Globus pallidus (tissue), 1 donor: ENCODE results near the gene EIF3K.

Experiments used
- DNase-seq: peaks from one replicate; pipeline ENCODE4 v3.0.0-alpha.2; 2015; ENCODE audit warnings: low spot score

Gene EIF3K

DNA sequence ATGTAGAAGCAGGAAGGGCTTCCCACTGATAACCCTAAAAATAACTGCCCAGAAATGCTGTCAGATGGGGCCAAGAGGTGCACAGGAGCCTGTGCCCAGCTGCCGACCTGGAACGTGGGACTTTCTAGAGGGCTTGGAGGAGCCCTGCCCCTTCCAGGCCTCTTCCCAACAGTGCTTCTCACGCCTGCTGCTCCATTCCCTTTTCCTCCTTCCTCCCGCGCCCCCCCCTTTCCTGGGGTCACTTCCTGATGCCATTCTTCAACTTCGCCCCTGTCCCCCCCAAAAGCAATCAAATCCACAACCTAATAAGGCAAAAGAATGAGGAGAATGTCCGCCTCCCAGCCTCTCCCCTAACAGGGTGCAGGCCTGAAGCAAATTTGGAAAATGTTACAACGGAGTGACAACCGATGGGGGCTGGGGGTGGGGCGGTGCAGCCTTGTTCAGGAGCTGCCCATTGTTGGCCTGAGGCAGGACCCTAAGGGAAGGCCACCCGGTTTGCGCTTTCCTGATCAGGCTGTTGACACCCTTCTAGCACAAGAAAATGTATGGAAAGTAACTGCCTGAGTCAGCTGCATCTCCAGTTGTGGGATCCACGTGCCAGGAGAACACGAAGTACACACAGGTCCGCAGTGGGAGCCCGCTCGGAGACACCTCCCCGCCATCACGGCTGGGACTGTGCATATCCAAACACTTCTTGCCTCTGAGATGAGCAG lies 47.1 kb downstream of the EIF3K start:
- DNase-seq: no peak

DNA sequence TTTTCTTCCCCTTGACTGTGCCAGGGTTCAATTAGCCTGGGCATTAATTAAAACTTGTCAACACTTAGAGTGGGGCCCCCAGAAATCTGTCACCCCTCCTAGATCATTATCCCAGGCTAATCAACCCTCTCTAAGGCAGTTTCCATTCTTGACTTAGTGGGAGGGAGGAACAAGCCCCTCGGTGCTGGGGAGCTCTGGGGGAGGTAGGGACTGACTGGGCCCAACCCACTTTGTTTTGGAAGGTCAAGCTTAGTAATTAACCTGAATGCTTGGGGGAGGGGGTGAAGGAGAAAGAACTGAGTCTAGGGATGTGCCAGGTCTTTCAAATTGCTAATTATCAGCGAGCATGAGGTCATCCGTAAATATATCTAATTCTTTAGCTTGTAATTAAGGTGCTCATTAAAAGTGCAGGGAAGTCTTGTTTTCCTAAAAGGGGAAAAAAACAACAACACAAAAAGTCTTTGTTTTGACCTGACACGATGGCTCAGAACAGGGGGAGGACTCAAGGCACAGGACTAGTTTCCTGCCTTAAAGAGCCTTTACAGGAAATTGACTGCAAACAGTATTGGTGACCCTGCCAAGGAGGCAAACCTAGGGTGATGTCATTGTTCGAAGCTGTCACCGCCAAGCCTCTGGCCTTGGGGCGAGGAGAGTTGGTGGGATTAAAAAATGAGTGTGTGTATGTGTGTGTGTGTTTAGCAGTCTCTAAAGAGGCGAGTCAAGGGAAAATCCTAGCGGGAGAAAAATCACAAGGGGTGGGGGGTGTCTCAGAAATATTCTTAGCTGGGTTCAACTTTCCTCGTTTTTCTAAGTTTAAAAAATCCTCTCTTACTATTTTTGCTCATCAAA lies 47.9 kb downstream of the EIF3K start:
- DNase-seq: no peak

DNA sequence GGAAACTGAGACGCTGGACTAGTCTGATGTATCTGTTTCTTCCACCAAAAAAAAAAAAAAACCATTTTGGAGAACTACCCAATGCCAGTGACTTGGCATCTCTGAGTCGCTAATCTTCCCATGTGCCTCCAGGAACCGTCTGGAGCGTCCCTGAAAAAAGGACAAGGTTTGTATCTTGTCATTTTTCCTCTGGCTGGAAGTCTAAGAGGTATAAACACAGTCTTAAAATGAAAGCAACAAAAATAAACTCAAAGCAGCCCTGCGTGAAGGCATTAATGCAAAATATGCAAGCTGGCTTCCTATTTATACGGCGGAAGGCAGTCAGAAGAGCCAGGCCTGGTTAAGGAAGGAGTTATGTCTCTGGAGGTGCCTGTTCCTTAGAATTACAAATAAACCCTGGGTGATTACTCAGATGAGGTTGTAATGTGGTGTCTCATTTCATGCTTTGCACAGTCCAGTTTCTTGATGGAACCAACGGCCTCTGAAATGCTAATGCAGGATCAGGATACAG lies 48.7 kb downstream of the EIF3K start:
- no peak for DNase-seq

DNA sequence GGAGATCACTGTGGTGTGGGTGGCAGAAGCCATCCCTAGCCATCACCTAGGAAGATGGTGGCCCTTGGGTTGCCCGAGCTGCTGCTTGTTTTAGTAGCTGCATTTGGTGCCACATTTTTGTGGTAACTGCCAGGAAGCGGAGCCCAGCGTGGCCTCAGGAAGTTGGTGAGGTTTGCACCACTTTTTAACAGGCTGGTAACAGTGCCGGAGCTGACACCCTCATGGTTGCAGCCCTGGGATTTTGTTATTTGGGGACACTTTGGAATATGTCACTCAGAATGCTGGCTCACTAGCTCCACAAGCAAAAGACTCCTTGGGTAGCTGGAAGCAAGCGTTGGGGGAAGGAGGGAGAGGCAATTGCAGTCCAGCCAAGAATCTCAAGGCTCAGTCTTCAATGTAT lies 50.6 kb downstream of the EIF3K start:
- no peak for DNase-seq

GRCh38 chr19:38670921-38671398 lies 52.0 kb downstream of the EIF3K start:
- no peak for DNase-seq

GRCh38 chr19:38671654-38672053 lies 52.7 kb downstream of the EIF3K start:
- no peak for DNase-seq

DNA sequence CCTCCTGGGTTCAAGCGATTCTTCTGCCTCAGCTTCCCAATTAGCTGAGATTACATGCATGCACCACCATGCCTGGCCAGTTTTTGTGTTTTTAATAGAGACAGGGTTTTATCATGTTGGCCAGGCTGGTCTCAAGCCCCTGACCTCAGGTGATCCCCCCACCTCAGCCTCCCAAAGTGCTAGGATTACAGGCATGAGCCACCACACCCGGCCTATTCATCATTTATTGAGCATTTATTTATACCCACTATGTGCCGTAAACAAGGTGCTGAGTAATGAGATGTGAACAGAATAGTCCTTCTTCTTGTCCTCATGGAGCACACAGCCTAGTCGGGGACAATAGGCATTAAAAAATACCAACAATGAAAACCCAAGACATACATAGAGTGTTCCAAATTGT lies 54.0 kb downstream of the EIF3K start:
- DNase-seq: no peak

GRCh38 chr19:38674388-38675171 lies 55.6 kb downstream of the EIF3K start:
- no peak for DNase-seq

- DNase-seq: peak; percentile 67
Observed at GRCh38 chr19:38675611-38676010, 56.6 kb downstream of the EIF3K start.

DNA sequence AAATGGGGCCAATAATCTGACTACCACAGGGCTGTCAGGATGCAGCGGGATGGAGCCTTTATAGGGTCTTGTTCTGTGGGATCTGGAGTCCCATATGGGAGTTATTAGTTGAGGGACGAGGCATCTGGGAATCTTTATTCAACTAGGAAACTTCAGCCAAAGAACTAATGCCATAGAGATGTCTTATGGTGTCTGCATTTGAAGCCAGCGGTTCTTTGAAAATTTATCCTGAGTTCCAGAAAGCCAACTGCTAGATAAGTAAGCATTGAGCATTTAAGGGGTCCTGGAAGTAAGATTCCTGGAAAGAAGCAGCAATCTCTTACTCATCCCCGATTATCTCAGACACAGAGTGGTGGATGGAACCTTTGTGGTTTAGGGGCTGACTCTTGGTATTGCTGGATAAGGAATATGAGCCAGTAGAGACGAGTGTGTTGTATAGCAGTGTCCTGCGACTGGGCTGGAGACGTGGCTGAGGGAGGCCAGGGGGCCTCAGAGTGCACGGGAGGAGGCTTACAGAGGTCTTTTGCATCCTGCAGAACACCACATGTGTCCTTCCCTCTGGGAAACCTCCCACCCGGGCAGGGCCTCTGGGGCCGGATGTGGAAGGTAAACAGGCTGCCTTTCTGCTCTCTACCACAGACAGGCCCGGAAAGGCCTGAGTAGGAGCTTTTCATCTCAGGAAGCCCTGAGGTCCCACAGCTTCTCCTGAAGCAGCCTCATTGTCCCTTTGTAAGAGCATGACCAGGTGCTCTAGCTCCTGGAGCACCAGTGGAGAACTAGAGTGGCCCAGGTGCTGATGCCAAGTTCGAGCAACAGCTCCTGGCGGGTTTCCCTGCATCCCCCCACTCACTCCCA lies 57.3 kb downstream of the EIF3K start:
- DNase-seq: no peak

GRCh38 chr19:38676878-38677646 lies 58.1 kb downstream of the EIF3K start:
- DNase-seq: no peak

DNA sequence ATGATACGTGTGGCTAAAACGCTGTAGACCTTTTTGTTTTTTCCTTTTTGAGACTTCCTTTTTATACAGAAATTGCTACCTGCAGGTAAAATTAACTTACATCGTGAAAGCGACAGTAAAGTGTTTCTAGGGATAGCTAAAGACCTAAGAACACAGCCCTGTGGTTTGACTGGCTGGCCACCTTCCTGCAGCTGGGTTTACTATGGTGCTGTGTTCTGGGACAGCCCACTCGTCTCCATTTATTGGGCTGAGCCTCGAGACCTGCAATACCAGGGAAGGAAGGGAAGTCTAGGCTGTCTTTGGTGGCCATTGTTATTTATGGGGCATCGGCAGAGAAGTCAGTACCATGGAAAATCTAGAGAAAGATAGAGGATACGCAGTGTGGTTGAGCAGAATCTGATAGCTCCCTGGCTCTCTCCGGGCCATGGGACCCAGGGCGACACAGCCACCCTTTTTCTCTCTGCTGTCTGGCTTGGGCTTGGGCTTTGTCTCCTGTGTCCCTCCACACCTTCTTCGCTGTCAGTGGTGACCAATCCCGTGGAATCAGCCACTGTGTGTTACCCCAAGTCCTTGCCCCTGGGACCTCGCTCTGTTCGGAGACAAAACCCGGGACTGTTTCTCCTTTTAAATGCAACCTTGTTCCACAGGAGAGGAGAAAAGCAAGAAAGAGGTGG lies 59.4 kb downstream of the EIF3K start:
- DNase-seq: no peak

GRCh38 chr19:38678891-38679494 lies 60.0 kb downstream of the EIF3K start:
- no peak for DNase-seq

DNA sequence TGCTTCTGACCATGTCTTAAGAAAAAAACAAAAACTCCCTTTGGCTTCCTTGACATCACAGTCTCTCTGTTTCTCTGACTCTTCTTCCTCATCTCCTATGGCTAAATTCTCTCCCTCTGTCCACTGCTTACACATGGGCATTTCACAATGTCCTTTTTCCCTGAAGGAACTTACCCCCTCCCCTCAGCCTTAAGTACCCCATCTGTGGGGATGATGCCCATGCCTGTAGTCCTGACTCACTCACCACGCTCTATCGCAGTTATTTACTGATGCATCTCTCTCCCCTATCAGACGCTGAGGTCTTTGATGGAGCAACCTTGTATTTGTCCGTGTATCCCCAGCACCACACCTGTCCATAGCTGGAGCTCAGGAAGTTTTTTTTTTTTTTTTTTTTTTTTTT lies 60.9 kb downstream of the EIF3K start:
- DNase-seq: no peak

GRCh38 chr19:38682195-38682867 lies 63.3 kb downstream of the EIF3K start:
- no peak for DNase-seq

GRCh38 chr19:38682872-38683392 lies 63.9 kb downstream of the EIF3K start:
- no peak for DNase-seq

DNA sequence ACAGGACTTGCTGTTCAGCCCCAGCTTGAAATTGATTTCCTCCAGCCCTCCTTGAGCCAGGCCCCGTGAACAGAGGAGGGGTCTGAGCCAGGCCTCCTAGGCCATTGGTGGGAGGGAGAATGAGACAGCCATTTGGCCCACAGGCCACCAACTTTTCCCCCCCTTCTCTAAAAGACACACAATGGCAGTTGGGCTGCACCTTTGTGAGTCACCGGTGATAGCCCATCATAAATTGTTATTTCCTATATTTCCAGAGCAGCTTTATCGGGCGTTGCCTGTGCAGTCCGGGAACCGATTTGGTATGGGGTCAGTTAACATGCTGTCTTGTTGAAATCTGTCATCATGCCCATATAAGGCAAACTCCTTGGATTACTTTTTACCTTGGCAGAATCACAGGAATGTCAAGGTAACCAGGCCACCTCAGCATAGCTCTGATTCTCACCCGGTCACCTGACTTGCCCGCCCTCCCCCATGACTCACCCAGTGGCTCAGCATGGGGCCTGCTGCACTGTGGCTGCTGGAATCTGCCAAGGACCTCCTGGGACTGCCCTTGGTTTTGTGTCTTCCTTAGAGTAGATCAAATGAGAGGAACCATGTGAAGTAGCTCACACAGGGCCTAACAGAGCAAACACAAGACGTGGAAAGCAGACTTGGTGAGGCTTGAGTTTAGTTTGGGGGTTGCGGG lies 64.5 kb downstream of the EIF3K start:
- no peak for DNase-seq
